ENCODE measurements around the gene PSMA5.

The PSMA5 gene

GRCh38 chr1:109361649-109362048 lies 64.6 kb downstream of the PSMA5 start:
- no peak for DNase-seq

- no peak for DNase-seq
These were observed 65.2 kb downstream of the PSMA5 start for GRCh38 chr1:109361069-109361468.

GRCh38 chr1:109357616-109358015 lies 68.6 kb downstream of the PSMA5 start:
- no peak for DNase-seq

GRCh38 chr1:109356915-109357314 lies 69.3 kb downstream of the PSMA5 start:
- no peak for DNase-seq

- DNase-seq = no peak
These were observed 69.7 kb downstream of the PSMA5 start for GRCh38 chr1:109356505-109356904.

- no peak for DNase-seq
These were observed 71.3 kb downstream of the PSMA5 start for GRCh38 chr1:109354929-109355328.

GRCh38 chr1:109351457-109351856 lies 74.8 kb downstream of the PSMA5 start:
- DNase-seq = no peak

GRCh38 chr1:109350655-109351054 lies 75.6 kb downstream of the PSMA5 start:
- DNase-seq = no peak

- DNase-seq = no peak
These were observed 76.1 kb downstream of the PSMA5 start for GRCh38 chr1:109350182-109350581.
